GOT3 (cell line): Measurements from ENCODE around the gene TEKT3.

Source experiments
- DNase-seq: peaks from one replicate; lab custom pipeline; 2025; ENCODE audit warnings: mixed read lengths; lab: John Stamatoyannopoulos, UW

Gene TEKT3

GRCh38 chr17:15341385-15341849 is at the start of gene TEKT3:
Gene TEKT3 (minus strand): TSS chr17:15341597. CDS start chr17:15331585, 10,012 bp downstream.
- no peak for DNase-seq

GRCh38 chr17:15388356-15389041 is 47.1 kb upstream of the TEKT3 start:
- DNase-seq: no peak

- no peak for DNase-seq
Measured at GRCh38 chr17:15386083-15386482, 44.7 kb upstream of the TEKT3 start.

GRCh38 chr17:15385305-15385704 is 43.9 kb upstream of the TEKT3 start:
- DNase-seq: no peak

GRCh38 chr17:15384142-15384787 is 42.9 kb upstream of the TEKT3 start:
- no peak for DNase-seq

GRCh38 chr17:15382914-15383313 is 41.5 kb upstream of the TEKT3 start:
- no peak for DNase-seq

- DNase-seq: no peak
Measured at GRCh38 chr17:15381707-15382106, 40.3 kb upstream of the TEKT3 start.

GRCh38 chr17:15380446-15380845 is 39.0 kb upstream of the TEKT3 start:
- DNase-seq: no peak

- no peak for DNase-seq
Measured at GRCh38 chr17:15379659-15380058, 38.3 kb upstream of the TEKT3 start.

- DNase-seq: no peak
Measured at GRCh38 chr17:15378243-15378642, 36.8 kb upstream of the TEKT3 start.

GRCh38 chr17:15377616-15378015 is 36.2 kb upstream of the TEKT3 start:
- DNase-seq: no peak

- peak; percentile 19 for DNase-seq
Measured at GRCh38 chr17:15377200-15377599, 35.8 kb upstream of the TEKT3 start.

GRCh38 chr17:15371376-15372130 is 30.2 kb upstream of the TEKT3 start:
- no peak for DNase-seq

- no peak for DNase-seq
Measured at GRCh38 chr17:15368600-15368999, 27.2 kb upstream of the TEKT3 start.

GRCh38 chr17:15366026-15366425 is 24.6 kb upstream of the TEKT3 start:
- DNase-seq: no peak

- no peak for DNase-seq
Measured at GRCh38 chr17:15364615-15365014, 23.2 kb upstream of the TEKT3 start.

- DNase-seq: no peak
Measured at GRCh38 chr17:15363702-15364101, 22.3 kb upstream of the TEKT3 start.

- DNase-seq: no peak
Measured at GRCh38 chr17:15361592-15361991, 20.2 kb upstream of the TEKT3 start.

GRCh38 chr17:15361151-15361550 is 19.8 kb upstream of the TEKT3 start:
- DNase-seq: no peak

GRCh38 chr17:15354256-15354655 is 12.9 kb upstream of the TEKT3 start:
- no peak for DNase-seq

GRCh38 chr17:15351925-15352324 is 10.5 kb upstream of the TEKT3 start:
- DNase-seq: no peak

- no peak for DNase-seq
Measured at GRCh38 chr17:15351478-15351840, 10.1 kb upstream of the TEKT3 start.
